ENCODE data around the gene TIMP2. TPM values are rescaled to one million over a fixed set of nuclear protein-coding genes. Genes with fewer than 3 reads are reported as not detected.
"Not testable (repeated sequence)": the region's sequence is repeated elsewhere in the genome, so short reads cannot be mapped to it uniquely, and the experiment has no call there.

The TIMP2 gene
- total RNA-seq, 1 donor from 2014 or later: 2.3 TPM

DNA sequence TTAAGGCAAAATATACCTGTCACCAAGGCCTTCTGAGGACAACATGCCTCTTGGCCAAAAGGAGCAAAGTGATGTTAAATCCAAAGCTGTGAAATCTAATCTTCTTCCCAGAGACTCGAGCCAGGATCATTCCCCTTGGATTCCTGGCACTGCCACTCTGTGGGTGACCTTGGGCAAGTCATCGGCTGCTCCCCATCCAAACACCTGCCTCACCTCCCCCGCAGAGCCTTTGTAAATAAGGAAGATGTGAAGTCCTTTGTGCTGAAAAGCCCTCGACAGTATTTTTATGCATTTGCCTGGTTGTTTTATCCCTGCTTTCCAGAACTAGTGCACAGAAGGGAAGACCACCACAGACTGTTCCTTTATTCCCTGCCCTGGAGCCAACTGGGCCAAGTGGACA is 16.8 kb downstream of the TIMP2 start:
- intact Hi-C loops (cut with micrococcal nuclease): no loop called here

DNA sequence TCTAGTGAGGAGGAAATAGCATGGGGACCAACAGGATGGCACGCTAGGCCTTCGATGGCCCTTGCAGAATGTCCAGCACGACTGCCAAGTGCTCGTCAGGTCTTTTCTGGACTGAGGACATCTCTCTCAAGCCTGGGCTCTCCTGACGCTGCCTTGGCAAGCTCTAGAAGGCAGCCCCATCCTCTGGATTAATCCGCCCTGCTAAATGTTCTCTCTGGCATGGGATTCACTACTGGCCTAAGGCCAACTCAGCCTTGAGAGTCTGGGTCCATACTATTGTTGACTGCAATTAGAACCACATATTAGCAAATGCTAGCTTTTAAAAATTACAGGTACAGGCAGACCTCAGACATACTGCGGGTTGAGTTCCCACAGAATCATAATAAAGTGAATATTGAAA is 19.6 kb downstream of the TIMP2 start:
- intact Hi-C loops (cut with micrococcal nuclease): no loop called here

DNA sequence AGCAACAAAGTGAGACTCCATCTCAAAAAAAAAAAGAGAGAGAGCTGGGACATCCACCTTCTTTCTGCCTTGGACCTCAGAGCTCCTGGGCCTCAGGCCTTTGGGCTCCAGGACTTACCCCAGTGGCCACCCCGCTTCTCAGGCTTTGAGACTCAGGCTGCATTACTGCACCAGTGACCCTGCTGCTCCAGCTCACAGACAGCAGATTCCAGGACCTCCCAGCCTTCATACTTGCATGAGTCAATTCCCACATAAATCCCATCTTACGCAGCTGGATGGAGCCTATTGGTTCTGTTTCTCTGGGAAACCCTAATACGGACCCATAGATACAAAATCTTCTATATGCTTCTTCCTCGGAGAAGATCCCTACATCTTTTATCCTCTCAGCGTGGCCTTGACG is 20.1 kb downstream of the TIMP2 start:
- intact Hi-C loops (cut with micrococcal nuclease): no loop called here

DNA sequence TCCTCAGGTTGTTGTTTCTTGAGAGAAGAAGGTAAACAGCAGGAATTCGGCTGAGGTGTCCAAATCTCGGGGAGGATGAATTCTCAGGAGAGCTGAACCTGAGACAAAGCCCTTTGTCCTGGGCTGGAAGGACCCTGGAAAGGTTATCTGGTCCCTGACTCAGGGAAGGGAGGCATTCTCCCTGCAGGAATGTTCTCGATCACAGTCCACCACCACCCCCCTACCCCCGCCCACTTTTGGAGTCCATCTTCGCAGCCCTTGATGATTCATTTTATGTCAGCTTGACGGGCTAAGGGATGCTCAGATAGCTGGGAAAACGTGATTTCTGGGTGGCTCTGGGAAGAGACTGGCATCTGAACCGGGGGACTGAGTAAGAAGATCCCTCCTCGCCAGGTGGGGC is 20.8 kb downstream of the TIMP2 start:
- intact Hi-C loops (cut with micrococcal nuclease): no loop called here

DNA sequence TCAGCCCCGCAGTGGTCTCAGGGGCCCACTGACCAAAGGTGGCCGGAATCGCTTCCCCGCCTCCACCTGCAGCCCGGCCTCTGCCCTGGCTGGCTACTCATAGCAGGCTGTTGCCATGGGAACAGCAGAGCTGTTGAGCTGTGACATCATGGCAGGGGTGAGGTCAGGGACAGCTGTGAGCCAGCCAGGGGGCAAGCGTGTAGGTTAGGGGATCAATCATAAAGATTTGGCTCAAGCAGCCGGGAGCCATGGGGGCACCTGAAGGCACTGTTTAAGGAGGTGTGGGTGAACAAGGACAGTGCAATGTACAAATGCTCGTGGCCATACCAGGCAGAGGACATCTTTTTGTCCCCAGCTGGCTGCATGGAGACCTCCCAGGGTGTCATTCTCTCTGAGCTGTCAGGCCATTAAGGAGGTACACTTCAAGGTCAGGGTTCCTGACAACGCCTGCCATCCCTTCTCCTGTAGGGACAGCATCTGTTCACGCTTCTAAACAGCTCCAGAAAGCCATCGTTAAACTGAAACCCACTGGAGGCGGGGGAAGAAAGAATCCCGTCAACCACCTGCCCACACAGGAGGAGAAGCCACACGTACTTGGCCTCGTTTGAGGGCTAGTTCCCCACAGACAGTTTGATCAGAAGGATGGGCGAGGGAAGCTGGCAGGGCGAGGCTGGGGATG is 21.9 kb downstream of the TIMP2 start, which contains the start of gene CEP295NL:
Gene CEP295NL (minus strand): TSS at position 101 of the 679 bp plus-strand sequence. CDS start 1,373 bp downstream, outside the sequence.
- intact Hi-C loops (cut with micrococcal nuclease): no loop called here

DNA sequence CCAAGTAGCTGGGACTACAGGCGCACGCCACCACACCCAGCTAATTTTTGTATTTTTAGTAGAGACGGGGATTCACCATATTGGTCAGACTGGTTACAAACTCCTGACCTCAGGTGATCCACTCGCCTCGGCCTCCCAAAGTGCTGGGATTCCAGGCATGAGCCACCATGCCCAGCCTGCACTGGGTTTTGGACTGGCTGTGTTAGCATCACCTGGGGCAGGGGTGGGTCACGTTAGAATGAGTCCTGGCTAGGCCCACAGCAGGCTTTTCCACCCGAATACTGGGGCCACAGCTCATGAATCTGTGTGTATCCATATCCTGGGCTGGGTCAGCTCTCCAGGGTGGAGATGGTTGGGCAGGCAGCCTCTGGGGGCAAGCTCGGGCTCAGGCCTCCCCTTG is 23.0 kb downstream of the TIMP2 start:
- intact Hi-C loops (cut with micrococcal nuclease): not testable (repeated sequence)

DNA sequence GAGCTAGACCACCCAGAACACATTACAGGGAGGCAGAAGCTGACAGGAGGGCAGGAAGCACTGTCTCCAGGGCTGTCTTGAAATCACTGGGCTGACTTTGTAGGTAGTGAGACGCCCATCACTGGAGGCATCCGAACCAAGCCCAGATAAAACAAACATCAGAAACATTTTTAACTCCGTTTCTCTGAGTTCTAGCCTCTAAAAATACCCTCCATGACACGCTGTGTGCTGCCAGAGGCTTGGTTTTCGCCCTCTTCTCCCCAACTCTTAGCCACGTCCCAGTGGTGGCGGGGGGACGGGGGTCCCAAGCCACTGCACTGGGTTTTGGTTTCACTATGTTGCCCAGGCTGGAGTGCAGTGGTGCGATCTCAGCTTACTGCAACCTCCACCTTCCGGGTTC is 23.4 kb downstream of the TIMP2 start:
- intact Hi-C loops (cut with micrococcal nuclease): no loop called here

DNA sequence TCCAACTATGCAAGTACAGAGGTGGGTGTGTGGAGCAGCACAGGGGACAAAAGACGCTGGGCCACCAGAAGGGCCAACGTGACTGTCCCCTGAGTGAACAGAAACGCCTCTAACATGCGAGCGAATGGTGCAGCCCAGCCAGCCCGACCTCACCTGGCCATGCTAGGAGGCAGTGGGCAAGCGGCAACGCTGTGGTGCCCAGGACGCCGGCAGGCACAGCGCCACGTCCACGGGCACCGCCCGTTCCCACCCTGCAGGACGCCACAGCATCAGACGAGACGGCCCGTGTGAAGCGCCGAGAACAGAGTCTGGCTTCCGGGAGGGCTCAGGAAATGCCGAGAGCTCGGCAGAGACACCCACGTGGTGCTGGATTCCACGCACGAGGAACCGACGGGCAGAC is 24.4 kb downstream of the TIMP2 start:
- intact Hi-C loops (cut with micrococcal nuclease): no loop called here

DNA sequence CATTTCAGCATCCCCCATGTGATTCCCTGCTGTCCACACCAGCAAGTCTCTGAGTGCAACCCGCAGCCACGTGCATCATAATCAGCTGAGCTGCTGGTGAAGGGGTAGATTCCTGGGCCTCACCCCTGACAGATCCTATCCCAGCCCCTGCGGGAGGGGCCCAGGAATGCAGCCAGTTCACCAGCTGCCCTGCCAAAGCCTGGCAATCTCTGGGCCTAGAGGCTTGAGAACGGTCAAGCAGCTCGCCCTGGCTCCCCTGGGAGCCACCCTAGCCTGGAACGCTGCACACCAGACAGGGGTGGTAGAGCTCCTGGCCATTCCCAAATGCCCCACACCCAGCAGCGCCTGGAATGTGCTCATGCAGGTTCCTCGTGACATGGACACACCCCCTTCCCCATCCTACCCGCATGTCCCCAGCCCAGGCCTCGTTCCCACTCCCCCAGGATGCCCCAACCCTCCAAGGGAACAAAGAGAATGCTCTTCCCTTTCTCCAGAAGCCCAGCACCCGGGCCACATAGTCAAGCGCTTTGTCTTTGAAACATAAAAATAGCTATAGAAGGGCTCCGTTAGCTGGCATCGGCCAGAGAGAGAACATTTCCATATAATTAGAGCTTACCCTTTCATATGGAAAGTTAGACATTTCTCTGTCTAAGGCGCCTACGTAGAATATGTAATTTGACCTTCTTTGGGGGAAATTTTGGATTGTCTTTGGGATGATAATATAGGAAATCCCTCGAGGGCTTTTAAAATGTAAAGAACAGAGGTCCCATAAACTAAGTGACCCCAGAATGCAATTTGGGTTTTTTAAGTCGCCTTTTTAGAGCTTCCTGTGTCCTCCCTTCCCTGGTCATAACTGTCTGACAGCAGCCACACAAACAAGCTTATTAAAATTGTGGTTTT is 25.6 kb downstream of the TIMP2 start:
- intact Hi-C loops (cut with micrococcal nuclease): no loop called here

DNA sequence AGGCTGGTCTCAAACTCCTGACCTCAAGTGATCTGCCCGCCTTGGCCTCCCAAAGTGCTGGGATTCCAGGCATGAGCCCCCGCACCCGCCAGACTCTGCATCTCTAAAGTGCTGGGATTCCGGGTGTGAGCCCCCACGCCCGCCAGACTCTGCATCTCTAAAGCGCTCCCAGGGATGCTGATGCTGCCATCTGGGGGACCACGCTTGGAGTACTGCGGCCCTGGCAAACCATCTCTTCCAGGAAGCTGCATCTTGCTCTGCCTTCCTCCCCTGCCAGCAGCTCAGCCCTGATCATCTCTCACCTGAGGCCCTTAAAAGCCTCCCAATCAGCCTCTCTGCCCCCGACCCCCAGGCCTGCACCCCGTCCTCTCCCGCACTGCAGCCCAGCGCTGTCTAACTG is 26.2 kb downstream of the TIMP2 start:
- intact Hi-C loops (cut with micrococcal nuclease): no loop called here

DNA sequence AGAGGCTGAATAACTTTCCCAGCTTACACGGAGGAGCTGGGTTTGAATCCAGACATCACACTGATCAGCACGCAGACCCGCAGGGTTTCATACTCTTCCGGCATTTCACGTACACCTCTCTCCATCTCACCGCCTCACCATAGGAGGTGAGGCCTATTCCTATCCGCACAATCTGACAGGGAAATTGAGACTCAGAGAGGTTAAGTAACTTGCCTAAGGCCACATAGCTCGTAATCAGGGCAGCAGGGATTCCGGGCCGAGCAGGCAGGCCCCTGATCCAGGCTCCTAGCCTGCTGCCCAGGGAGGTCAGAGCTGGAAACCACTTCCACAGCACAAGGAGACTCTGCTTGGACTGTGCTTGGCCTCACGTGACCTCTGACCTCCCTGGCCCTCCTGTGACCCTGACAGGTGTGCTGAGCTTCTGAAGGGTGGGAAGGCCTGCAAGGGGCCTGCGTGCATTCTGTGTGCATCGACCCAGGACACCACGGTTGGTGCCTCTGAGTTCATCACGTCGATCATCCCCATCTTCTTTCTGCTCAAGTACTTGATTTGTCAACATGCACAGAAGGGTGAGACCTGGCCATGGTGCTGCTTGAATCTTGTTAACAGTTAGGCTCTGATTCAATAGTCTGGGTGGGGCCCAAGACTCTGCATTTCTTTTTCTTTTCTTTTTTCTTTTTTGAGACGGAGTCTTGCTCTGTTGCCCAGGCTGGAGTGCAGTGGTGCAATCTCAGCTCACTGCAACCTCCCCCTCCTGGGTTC is 26.9 kb downstream of the TIMP2 start:
- intact Hi-C loops (cut with micrococcal nuclease): no loop called here

DNA sequence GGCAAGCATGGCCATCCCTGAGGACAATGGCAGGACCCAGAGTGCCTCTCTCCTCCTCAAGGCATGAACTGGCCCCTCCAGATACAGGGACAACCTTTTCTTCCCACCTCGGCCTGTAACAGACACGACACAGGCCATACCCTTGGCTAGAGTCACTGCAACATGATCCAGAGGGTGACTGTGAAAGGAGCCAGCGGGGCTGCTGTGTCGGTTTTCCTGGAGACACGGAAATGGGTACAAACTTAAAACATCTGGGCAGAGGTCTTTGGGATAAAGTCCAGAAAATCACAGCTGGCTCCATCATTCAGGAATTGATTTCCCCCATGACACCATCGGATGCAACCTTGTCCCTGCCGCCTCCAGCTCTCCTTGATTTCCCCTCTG is 27.5 kb downstream of the TIMP2 start:
- intact Hi-C loops (cut with micrococcal nuclease): no loop called here

DNA sequence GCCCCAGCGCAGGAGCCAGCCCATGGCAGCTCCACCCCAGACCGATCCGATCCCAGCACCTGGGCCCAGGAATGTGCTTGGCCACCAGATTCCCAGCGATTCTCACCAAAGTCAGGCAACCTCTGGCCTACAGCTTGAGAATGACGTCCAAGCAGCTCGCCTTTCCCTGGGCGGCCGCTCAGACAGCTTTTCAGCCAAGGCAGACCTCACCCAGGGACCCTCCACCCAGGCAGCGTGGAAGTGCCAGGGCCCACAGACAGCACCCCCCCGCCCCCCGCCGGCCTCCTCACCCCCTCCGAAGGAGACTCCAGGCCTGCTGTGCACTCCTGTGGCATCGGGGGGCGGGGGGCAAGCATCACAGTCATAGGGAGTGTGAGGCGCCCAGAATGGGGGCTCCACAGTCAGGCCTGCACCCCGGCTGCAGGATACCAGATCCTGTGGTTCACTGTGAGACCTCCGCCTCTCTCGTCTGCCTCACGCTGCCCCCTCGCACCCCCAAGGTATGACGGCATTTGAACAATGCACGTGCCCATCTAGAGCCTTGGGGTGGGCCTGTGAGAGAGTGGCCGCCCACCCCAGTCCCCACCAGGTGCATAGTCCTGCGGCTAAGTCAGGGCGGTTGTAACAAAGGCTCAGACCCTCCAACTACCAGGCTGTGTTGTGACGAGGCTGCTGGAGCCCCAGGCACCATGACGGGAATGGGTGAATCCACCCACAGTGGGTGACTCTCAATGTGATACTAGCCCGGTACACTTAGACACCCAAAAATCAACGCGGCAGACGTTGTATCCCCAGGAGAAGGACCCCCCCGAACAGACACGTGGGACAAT is 28.1 kb downstream of the TIMP2 start:
- intact Hi-C loops (cut with micrococcal nuclease): no loop called here

DNA sequence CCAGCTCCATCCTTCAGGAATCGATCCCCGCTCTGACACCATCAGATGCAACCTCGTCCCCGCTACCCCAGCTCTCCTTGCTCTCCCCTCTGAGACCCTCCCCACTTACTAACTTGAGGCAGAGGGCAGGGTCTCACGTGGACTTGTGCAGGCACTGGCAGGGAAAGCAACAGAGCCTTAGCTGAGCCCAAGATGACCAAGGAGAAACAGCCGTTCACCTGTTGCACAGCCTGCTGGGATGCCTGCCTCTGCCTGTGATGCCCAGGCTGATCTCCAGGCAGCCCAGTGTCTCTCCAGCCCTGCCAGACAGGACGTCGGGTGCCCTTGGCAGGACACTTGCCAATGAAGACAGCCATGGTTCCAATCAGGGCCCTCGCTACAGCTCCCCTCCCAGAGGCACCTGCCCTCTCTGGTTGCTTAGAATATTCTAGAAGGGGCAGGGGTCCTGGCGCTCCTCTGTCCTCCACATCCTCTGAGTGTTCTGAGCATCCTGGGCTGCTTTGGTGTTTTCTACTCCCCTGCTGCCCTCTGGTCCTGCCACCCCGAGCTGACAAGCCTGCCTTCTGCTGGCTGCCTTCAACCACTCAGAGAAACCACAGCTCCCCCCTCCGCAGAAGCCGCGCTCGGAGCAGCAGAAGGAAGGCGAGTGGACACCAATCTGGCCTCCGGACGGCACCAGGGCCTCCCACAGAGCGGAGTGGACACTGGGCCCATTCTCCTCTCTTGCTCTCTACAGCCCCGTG is 28.9 kb downstream of the TIMP2 start:
- intact Hi-C loops (cut with micrococcal nuclease): no loop called here

DNA sequence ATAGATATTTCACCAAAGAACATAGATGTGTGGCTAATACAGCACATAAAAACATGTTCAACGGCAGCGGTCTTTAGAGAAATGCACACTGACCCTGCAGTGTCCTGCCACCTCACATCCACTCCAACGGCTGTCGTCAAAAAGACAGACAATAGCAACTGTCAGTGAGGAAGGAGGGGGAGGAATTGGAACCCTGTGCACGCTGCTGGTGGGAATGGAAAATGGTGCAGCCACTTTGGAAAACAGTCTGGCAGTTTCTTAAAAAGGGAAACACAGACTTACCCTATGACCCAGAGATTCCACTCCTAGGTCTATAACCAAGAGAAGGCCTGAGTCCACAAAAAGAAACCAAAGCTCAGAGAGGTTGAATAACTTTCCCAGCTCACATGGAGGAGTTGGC is 29.9 kb downstream of the TIMP2 start:
- intact Hi-C loops (cut with micrococcal nuclease): no loop called here

DNA sequence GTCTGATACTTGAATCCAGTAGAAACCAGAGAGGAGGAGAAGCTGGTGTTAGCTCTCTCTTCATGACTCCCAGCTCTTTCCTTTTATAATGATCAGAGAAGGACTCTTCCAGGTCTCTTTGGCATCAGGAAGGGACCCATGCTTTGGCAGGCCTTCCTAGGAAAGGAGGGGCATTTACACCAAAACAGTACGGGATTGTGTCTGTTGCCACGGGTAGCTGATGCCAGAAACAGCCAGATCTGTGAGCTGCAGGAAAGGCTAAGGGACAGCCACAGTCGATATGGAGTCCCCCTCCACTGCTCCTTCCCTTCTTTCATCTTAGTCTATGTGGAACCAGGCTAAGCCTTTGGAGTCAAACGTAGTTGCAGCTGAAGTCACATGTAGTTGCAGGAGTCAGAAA is 31.5 kb downstream of the TIMP2 start:
- intact Hi-C loops (cut with micrococcal nuclease): no loop called here

DNA sequence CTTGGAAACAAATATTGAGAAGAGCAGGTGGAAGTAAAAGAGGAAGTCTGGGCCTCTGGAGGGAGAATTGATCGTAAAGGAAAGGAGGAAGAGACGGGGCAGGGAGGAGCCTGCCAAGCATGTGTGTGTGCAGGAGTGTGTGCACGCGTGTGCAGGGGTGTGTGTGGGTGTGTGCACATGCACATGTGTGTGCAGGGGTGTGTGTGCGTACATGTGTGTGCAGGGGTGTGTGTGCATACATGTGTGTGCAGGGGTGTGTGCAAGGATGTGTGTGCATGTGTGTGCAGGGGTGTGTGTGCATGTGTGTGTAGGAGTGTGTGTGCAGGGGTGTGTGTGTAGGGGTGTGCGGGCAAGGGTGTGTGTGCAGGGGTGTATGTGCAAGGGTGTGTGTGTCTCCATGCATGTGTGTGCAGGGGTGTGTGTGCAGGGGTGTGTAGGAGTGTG is 32.2 kb downstream of the TIMP2 start:
- intact Hi-C loops (cut with micrococcal nuclease): no loop called here

DNA sequence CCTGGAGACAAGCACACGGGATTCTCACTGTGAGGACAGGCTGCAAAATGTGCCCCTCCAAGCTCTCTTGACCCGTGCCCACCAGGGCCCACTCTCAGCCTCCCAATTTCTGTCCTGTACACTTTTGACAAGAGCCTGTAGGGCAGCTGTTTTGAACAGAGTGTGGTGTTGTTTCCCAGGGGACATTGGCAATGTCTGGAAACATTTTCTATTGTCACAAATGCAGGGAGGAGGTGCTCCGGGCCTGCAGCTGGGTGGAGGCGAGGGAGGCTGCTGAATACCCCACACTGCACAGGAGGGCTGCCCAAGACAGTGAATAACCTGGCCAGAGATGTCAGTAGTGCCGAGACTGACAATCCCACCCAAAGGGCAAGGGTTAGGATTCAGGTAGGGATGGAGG is 32.7 kb downstream of the TIMP2 start:
- intact Hi-C loops (cut with micrococcal nuclease): no loop called here

DNA sequence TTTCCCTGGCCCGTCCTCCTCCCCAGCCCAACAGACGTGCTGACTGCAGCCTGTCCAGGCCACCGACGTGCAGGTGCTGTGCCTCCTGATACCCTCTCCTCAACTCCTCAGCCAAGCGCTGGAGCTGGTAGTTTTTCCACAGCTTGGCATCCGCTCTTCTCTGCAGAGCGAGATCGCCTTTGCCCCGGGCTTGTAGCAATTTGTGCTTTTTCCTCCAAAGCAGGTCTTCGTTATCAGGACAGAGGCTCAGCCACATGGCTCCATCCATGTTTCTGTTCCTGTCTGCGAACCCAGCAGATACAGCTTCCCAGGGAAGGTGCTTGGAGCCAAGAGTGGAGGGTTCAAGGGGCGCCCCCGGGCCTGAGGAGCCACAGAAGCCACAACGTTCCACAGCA is 33.1 kb downstream of the TIMP2 start:
- intact Hi-C loops (cut with micrococcal nuclease): no loop called here

DNA sequence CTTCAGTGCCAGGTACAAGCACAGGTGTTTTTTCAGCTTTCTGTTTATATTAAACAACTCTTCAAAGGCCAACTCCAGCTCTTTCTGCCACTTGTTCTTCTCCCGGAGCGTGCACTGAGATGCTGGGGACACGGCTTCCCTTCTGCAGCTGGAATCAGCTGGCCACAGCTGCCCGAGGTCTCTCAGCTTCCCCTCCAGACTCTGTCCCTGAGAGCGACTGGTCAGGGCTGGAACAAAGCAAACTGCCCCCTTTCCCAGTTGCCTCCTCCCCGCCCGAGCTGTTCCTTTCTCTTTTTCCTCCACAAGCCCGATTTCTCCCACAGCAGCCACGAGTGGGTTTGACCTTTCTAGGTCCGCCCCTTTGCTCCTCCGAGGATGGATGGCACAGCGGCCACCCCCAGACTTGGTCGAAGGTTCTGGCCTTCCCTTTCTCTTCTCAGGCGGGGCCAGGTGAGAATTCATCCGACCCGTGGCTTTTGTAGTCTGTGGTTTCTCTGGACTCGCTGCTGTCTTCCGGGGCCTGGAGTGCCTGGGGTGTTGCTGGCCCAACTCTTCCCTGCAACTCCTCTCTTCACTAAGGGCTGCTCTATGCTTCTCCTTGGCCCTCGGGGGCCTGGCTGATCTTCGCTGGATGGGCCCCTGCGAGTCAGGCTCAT is 33.7 kb downstream of the TIMP2 start:
- intact Hi-C loops (cut with micrococcal nuclease): no loop called here

Measured in T-helper 1 cell treated with Interleukin-12 subunit alpha and Interleukin-12 subunit beta and Interleukin-4 antibody, amounts not matched to agents 30 ng/mL and 1 ng/mL, for 36 hours (primary cell).